Endothelial cell of umbilical vein (primary cell): Measurements from ENCODE around the gene ARHGAP9.

Source experiments
- CTCF ChIP-seq, 2 donors: IDR thresholded peaks; 1 replicate in 1 of 2; 2 replicates in 1 of 2; pipeline ENCODE4 v1.5.1; 2011; ENCODE audit warnings: low read length in 2 of 2, mild to moderate bottlenecking in 2 of 2, moderate library complexity in 2 of 2, control low read depth in 1 of 2, inconsistent platforms in 1 of 2, low read depth in 1 of 2; ENCODE audit not compliant: insufficient read depth in 1 of 2; ENCODE audit errors: extremely low read depth in 1 of 2
- EZH2 ChIP-seq: IDR thresholded peaks from 2 replicates; pipeline ENCODE4 v1.6.1; 2012; ENCODE audit warnings: borderline replicate concordance, low read depth, mild to moderate bottlenecking, moderate library complexity, low read length, inconsistent platforms; ENCODE audit not compliant: severe bottlenecking
- POLR2A ChIP-seq: IDR thresholded peaks from 2 replicates; pipeline ENCODE4 v1.6.1; 2012; ENCODE audit warnings: low read depth, mild to moderate bottlenecking, control low read depth, low read length

DNA sequence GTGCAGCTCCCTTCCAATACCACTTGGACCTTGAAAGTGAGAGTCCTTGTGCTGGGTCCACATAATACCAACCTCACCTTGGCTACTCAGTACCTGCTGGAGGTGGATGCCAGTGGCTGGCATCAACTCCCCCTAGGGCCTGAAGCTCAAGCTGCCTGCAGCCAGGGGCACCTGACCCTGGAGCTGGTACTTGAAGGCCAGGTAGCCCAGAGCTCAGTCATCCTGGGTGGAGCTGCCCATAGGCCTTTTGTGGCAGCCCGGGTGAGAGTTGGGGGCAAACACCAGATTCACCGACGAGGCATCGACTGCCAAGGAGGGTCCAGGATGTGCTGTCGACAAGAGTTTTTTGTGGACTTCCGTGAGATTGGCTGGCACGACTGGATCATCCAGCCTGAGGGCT, 30.3 kb downstream of the ARHGAP9 start:
- TF ChIP-seq POLR2A: no peak
- TF ChIP-seq CTCF (IDR thresholded peaks at IDR 0.05; ENCODE audit: extremely low read depth in 1 of 2, insufficient read depth in 1 of 2, low read depth in 1 of 2, low read length in 2 of 2): no peak
- no peak for TF ChIP-seq EZH2
